A673 (cell line): ENCODE results near the gene DPRX. TPM values are rescaled to one million over a fixed set of nuclear protein-coding genes. Genes with fewer than 3 reads are reported as not detected.
"Not testable (repeated sequence)": the region's sequence is repeated elsewhere in the genome, so short reads cannot be mapped to it uniquely, and the experiment has no call there.

Source experiments
- BruUV-seq: library from RNA; stranded (reverse); fragments of 400-500 nt; replicated peaks from 2 replicates; lab custom pipeline; 2021; lab: Mats Ljungman, UMichigan
- CTCF ChIA-PET: fragments of 300-600 bp; sonication (Branson Sonifier 250); formaldehyde crosslinking; loops from one replicate; lab custom pipeline; 2022; ENCODE audit warnings: antibody characterized with exemption; lab: Charles Lee
- POLR2A ChIA-PET: fragments of 300-600 bp; sonication (Branson Sonifier 250); formaldehyde crosslinking; loops from one replicate; lab custom pipeline; 2022; ENCODE audit warnings: antibody characterized with exemption; ENCODE audit not compliant: low non-redundant PET; lab: Charles Lee
- DNase-seq: peaks from one replicate; pipeline ENCODE4 v3.0.0-alpha.2; 2015; ENCODE audit warnings: low spot score
- H3K27ac ChIP-seq: fragments of 200-600 bp; sonication (generic); 2 replicates; pipeline ENCODE4 v1.5.1; 2016; ENCODE audit warnings: mixed run types, low read depth, mild to moderate bottlenecking, mixed read lengths, antibody characterized with exemption, low read length; ENCODE audit not compliant: poor library complexity, severe bottlenecking
- H3K27me3 ChIP-seq: fragments of 200-600 bp; sonication (generic); replicated peaks from 2 replicates; pipeline ENCODE4 v1.6.1; 2017; ENCODE audit warnings: mixed run types, low read depth, mild to moderate bottlenecking, mixed read lengths, antibody characterized with exemption, low read length; ENCODE audit not compliant: insufficient read depth, poor library complexity
- H3K36me3 ChIP-seq: fragments of 200-600 bp; sonication (generic); 2 replicates; pipeline ENCODE4 v1.6.1; 2016; ENCODE audit warnings: mixed run types, mild to moderate bottlenecking, mixed read lengths, antibody characterized with exemption, low read length; ENCODE audit not compliant: insufficient read depth, poor library complexity, severe bottlenecking
- H3K4me1 ChIP-seq: fragments of 200-600 bp; sonication (generic); 2 replicates; pipeline ENCODE4 v1.6.1; 2017; ENCODE audit warnings: mixed run types, mild to moderate bottlenecking, mixed read lengths, antibody characterized with exemption, low read length; ENCODE audit not compliant: insufficient read depth, poor library complexity, severe bottlenecking
- H3K4me3 ChIP-seq: fragments of 200-600 bp; sonication (generic); 2 replicates; pipeline ENCODE4 v1.5.1; 2016; ENCODE audit warnings: low read depth, mixed run types, mild to moderate bottlenecking, mixed read lengths, low read length; ENCODE audit not compliant: poor library complexity, severe bottlenecking
- H3K9me3 ChIP-seq: fragments of 200-600 bp; sonication (generic); 2 replicates; pipeline ENCODE4 v1.6.1; 2016; ENCODE audit warnings: mixed run types, low read depth, mild to moderate bottlenecking, mixed read lengths, antibody characterized with exemption, low read length; ENCODE audit not compliant: poor library complexity, severe bottlenecking
- EZH2 ChIP-seq: fragments of 200-600 bp; sonication (generic); IDR thresholded peaks from 2 replicates; pipeline ENCODE4 v1.6.1; 2017; ENCODE audit warnings: borderline replicate concordance, low read depth, mild to moderate bottlenecking, mixed read lengths, antibody characterized with exemption, low read length; ENCODE audit not compliant: poor library complexity, severe bottlenecking
- intact Hi-C: fragments of 100-400 bp; cut with micrococcal nuclease; formaldehyde crosslinking; loops from one replicate; pipeline ENCODE4 v1.10.0; 2022; ENCODE audit not compliant: unreplicated experiment
- total RNA-seq: library from RNA; stranded (reverse); gene quantifications from 2 replicates; pipeline ENCODE4 v1.2.3, GENCODE V29; 2021
- TF ChIP-seq, protein P1 (sequence below): fragments of 300-800, 200-600 bp; sonication (generic); conservative IDR thresholded peaks from 2 replicates; pipeline ENCODE4 v1.5.1; 2017; ENCODE audit warnings: low read depth, mild to moderate bottlenecking, antibody characterized with exemption, low read length, moderate library complexity, mixed read lengths

The DPRX gene
- total RNA-seq, 1 experiment from 2014 or later, result not detected

DNA sequence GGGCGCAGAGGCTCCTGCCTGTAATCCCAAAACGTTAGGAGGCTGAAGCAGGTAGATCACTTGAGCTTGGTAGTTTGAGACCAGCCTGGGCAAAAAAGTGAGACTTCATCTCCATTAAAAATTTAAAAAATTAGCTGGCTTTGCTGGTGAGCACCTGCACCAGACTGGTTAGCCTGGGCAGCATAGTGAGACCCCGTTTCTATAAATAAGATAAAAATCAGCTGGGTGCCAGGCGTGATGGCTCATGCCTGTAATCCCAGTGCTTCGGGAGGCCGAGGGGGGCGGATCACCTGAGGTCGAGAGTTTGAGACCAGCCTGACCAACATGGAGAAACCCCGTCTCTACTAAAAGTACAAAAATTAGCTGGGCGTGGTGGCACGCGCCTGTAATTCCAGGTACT lies 32.4 kb downstream of the DPRX start:
- no peak overlapping the region for H3K4me3 ChIP-seq
- no peaks in the 10 kb centered on the region for H3K4me1 ChIP-seq
- ChIA-PET POLR2A (no interaction called here), CTCF (no interaction called here)
- H3K9me3 ChIP-seq, result no peaks in the 10 kb centered on the region
- no peak for DNase-seq
- intact Hi-C loops, result no loop called here
- BruUV-seq, result no TSS peak
- no peaks in the 10 kb centered on the region for H3K36me3 ChIP-seq
- no peak for TF ChIP-seq EZH2
- no peaks in the 10 kb centered on the region for H3K27me3 ChIP-seq
- no peak overlapping the region for H3K27ac ChIP-seq

GRCh38 chr19:53664760-53665159 lies 33.0 kb downstream of the DPRX start:
- BruUV-seq, result no TSS peak
- TF ChIP-seq EZH2, result no peak
- TF ChIP-seq, protein P1, sequence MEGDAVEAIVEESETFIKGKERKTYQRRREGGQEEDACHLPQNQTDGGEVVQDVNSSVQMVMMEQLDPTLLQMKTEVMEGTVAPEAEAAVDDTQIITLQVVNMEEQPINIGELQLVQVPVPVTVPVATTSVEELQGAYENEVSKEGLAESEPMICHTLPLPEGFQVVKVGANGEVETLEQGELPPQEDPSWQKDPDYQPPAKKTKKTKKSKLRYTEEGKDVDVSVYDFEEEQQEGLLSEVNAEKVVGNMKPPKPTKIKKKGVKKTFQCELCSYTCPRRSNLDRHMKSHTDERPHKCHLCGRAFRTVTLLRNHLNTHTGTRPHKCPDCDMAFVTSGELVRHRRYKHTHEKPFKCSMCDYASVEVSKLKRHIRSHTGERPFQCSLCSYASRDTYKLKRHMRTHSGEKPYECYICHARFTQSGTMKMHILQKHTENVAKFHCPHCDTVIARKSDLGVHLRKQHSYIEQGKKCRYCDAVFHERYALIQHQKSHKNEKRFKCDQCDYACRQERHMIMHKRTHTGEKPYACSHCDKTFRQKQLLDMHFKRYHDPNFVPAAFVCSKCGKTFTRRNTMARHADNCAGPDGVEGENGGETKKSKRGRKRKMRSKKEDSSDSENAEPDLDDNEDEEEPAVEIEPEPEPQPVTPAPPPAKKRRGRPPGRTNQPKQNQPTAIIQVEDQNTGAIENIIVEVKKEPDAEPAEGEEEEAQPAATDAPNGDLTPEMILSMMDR, result no peak
- ChIA-PET POLR2A (no interaction called here), CTCF (no interaction called here)
- DNase-seq, result no peak
- Histone ChIP-seq H3K4me1 (no peaks in the 10 kb centered on the region), H3K27me3 (no peaks in the 10 kb centered on the region), H3K27ac (no peak overlapping the region), H3K4me3 (no peak overlapping the region), H3K36me3 (no peaks in the 10 kb centered on the region), H3K9me3 (no peaks in the 10 kb centered on the region)
- intact Hi-C loops, result no loop called here

GRCh38 chr19:53666331-53666730 lies 34.5 kb downstream of the DPRX start:
- H3K9me3 ChIP-seq, H3K27ac ChIP-seq, CTCF ChIA-PET, POLR2A ChIA-PET, H3K4me1 ChIP-seq, BruUV-seq, H3K27me3 ChIP-seq, H3K36me3 ChIP-seq, DNase-seq, H3K4me3 ChIP-seq, intact Hi-C loops: not testable (repeated sequence)

- H3K27ac ChIP-seq, DNase-seq, H3K9me3 ChIP-seq, H3K4me3 ChIP-seq, CTCF ChIA-PET, H3K27me3 ChIP-seq, BruUV-seq, H3K36me3 ChIP-seq, intact Hi-C loops, POLR2A ChIA-PET, H3K4me1 ChIP-seq: not testable (repeated sequence)
These were observed 37.0 kb downstream of the DPRX start for GRCh38 chr19:53668804-53669203.

DNA sequence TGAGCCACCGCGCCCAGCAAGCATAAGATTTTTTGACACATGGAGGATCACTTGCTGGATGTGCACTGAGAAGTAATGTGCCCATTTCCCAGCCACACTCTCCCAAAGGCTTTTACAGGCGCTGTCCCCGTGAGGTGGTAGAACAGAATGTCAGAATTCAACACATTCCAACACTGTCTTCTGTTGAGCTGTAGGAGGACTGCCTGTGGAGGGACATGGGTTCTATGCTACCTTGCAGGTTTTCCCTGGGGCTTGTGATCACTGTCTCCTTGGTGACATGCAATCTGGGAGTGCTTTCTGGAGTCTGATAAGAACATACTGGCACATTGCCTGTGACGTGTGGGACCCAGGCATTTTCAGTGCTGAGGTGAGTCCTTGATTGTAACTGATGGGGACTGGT lies 38.5 kb downstream of the DPRX start:
- Histone ChIP-seq H3K4me1 (no peaks in the 10 kb centered on the region), H3K27ac (no peak overlapping the region), H3K27me3 (no peaks in the 10 kb centered on the region), H3K9me3 (no peaks in the 10 kb centered on the region), H3K4me3 (no peak overlapping the region), H3K36me3 (no peaks in the 10 kb centered on the region)
- ChIA-PET POLR2A (no interaction called here), CTCF (interaction anchor here (0.5 kb wide), 1 partner anchor 77 kb away, joined by 16 read pairs; no protein-coding TSS in a partner anchor)
- DNase-seq, result no peak
- no peak for TF ChIP-seq EZH2
- TF ChIP-seq, protein P1, result no peak
- BruUV-seq, result no TSS peak
- intact Hi-C loops, result no loop called here
